AG04450 (cell line): Measurements from ENCODE around the gene RETREG3. TPM values are rescaled to one million over a fixed set of nuclear protein-coding genes. Genes with fewer than 3 reads are reported as not detected.

Experiments used
- CTCF ChIA-PET: fragments of 300-600, 350-600 bp; formaldehyde crosslinking; extraction: SDS; loops from one replicate; lab custom pipeline; 2022; ENCODE audit warnings: antibody characterized with exemption, inconsistent platforms; lab: Charles Lee
- POLR2A ChIA-PET: fragments of 350-600 bp; formaldehyde crosslinking; extraction: SDS; loops from one replicate; lab custom pipeline; 2021; ENCODE audit warnings: antibody characterized with exemption, inconsistent platforms; lab: Yijun Ruan, JAX
- DNase-seq: peaks from one replicate; pipeline ENCODE4 v3.0.0-alpha.2; 2011; ENCODE audit warnings: low read depth, low spot score
- H3K27ac ChIP-seq: one replicate; pipeline ENCODE4 v1.5.1; 2012; ENCODE audit warnings: low read depth, low read length, control low read depth
- H3K27me3 ChIP-seq: one replicate; pipeline ENCODE4 v1.6.0; 2012; ENCODE audit warnings: low read length; ENCODE audit not compliant: control insufficient read depth, insufficient read depth
- H3K4me3 ChIP-seq: 2 replicates; pipeline ENCODE4 v1.5.1; 2011; ENCODE audit warnings: mild to moderate bottlenecking, low read depth, low read length, control low read depth
- H3K9me3 ChIP-seq: 2 replicates; pipeline ENCODE4 v1.5.1; 2012; ENCODE audit warnings: low read length; ENCODE audit not compliant: control insufficient read depth, insufficient read depth
- CTCF ChIP-seq: IDR thresholded peaks from 2 replicates; pipeline ENCODE4 v1.5.1; 2011; ENCODE audit warnings: low read depth, low read length, control low read depth, inconsistent platforms
- polyA plus RNA-seq: library from polyadenylated mRNA; depleted of rRNA; stranded (reverse); fragments of >200 nt; gene quantifications from 2 replicates; pipeline ENCODE4 v1.2.3, GENCODE V29; 2011

RETREG3 gene
- polyA plus RNA-seq, 1 experiment, result 27.5 TPM

- ChIA-PET POLR2A (interaction anchor here (0.6 kb wide), 1 partner anchor 13 kb away, joined by 3 read pairs; no protein-coding TSS in a partner anchor), CTCF (interaction anchor here (2.6 kb wide), 1 partner anchor 13 kb away, joined by 11 read pairs; the partner anchor contains the start of gene PSMC3IP)
- Histone ChIP-seq H3K27me3 (no peaks in the 10 kb centered on the region), H3K4me3 (no peak overlapping the region), H3K9me3 (no peaks in the 10 kb centered on the region), H3K27ac (no peak overlapping the region)
- no peak for DNase-seq
- TF ChIP-seq CTCF, result no peak
Measured at GRCh38 chr17:42591411-42591810, 17.8 kb downstream of the RETREG3 start.

GRCh38 chr17:42590886-42591285 is 18.3 kb downstream of the RETREG3 start:
- H3K4me3 ChIP-seq, result no peak overlapping the region
- TF ChIP-seq CTCF, result no peak
- no peak overlapping the region for H3K27ac ChIP-seq
- H3K27me3 ChIP-seq, result no peaks in the 10 kb centered on the region
- ChIA-PET POLR2A (no interaction called here), CTCF (interaction anchor here (2.6 kb wide), 1 partner anchor 13 kb away, joined by 11 read pairs; the partner anchor contains the start of gene PSMC3IP)
- no peak for DNase-seq
- no peaks in the 10 kb centered on the region for H3K9me3 ChIP-seq

- CTCF ChIA-PET, result interaction anchor here (0.8 to 2.4 kb wide), 2 partner anchors 9 to 22 kb away, joined by 3 to 17 read pairs; partner anchors contain the start of gene PSMC3IP
- Histone ChIP-seq H3K27me3 (no peaks in the 10 kb centered on the region), H3K9me3 (no peaks in the 10 kb centered on the region), H3K4me3 (no peak overlapping the region), H3K27ac (no peak overlapping the region)
- no peak for TF ChIP-seq CTCF
- POLR2A ChIA-PET, result no interaction called here
- DNase-seq, result no peak
Measured at GRCh38 chr17:42586514-42587230, 22.5 kb downstream of the RETREG3 start.

GRCh38 chr17:42585353-42585752 is 23.8 kb downstream of the RETREG3 start:
- H3K9me3 ChIP-seq, result no peaks in the 10 kb centered on the region
- no peak for TF ChIP-seq CTCF
- ChIA-PET CTCF (no interaction called here), POLR2A (no interaction called here)
- H3K27ac ChIP-seq, result no peak overlapping the region
- H3K27me3 ChIP-seq, result no peaks in the 10 kb centered on the region
- H3K4me3 ChIP-seq, result no peak overlapping the region
- DNase-seq, result no peak

GRCh38 chr17:42584880-42585279 is 24.3 kb downstream of the RETREG3 start:
- H3K4me3 ChIP-seq, result no peak overlapping the region
- ChIA-PET CTCF (no interaction called here), POLR2A (no interaction called here)
- no peaks in the 10 kb centered on the region for H3K27me3 ChIP-seq
- H3K9me3 ChIP-seq, result no peaks in the 10 kb centered on the region
- H3K27ac ChIP-seq, result no peak overlapping the region
- TF ChIP-seq CTCF, result no peak
- DNase-seq, result no peak
